ENCODE measurements around the gene TTC21B. TPM values are rescaled to one million over a fixed set of nuclear protein-coding genes. Genes with fewer than 3 reads are reported as not detected.
"Not testable (repeated sequence)": the region's sequence is repeated elsewhere in the genome, so short reads cannot be mapped to it uniquely, and the experiment has no call there.

Gene TTC21B
- total RNA-seq, 4 donors from 2014 or later, result 11.9 to 33.8 (median 23.0) TPM

DNA sequence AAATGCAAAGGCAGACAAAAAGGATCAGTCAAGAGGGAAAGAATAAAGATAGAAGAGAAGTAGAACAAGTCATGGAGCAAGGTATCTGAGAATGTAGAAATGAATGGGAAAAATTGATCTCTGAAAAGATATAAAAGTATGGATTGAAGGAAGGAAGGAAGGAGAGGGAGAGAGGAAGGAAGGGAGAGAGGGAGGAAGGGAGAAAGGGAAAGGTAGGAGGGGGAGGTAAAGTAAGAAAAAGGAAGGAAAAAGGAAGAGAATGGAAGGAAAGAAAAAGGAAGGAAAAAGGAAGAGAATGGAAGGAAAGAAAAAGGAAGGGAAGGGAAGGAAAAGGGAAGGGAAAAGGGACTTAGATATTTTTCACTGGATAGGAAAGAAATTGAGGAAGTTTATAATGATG, 31.5 kb upstream of the TTC21B start:
- Histone ChIP-seq H3K4me1 (no peaks in the 10 kb centered on the region), H3K27me3 (no peaks in the 10 kb centered on the region), H3K9me3 (no peaks in the 10 kb centered on the region), H3K27ac (no peak overlapping the region), H3K36me3 (no peaks in the 10 kb centered on the region), H3K4me3 (no peak overlapping the region)
- TF ChIP-seq POLR2A (IDR thresholded peaks at IDR 0.05) (no peak), EP300 (IDR thresholded peaks at IDR 0.05; ENCODE audit: low read depth) (no peak), POLR2AphosphoS5 (IDR thresholded peaks at IDR 0.05) (no peak)
- TF ChIP-seq, protein P1, sequence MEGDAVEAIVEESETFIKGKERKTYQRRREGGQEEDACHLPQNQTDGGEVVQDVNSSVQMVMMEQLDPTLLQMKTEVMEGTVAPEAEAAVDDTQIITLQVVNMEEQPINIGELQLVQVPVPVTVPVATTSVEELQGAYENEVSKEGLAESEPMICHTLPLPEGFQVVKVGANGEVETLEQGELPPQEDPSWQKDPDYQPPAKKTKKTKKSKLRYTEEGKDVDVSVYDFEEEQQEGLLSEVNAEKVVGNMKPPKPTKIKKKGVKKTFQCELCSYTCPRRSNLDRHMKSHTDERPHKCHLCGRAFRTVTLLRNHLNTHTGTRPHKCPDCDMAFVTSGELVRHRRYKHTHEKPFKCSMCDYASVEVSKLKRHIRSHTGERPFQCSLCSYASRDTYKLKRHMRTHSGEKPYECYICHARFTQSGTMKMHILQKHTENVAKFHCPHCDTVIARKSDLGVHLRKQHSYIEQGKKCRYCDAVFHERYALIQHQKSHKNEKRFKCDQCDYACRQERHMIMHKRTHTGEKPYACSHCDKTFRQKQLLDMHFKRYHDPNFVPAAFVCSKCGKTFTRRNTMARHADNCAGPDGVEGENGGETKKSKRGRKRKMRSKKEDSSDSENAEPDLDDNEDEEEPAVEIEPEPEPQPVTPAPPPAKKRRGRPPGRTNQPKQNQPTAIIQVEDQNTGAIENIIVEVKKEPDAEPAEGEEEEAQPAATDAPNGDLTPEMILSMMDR (IDR thresholded peaks at IDR 0.05), result no peak
- in situ Hi-C loops (cut with MboI; ENCODE audit: low pct_ligation_motif_present in 1 of 4, low pct_unique_long_range_greater_than_20kb in 1 of 4, low sequenced_read_pairs in 3 of 4) (no loop called here), intact Hi-C loops (cut with DNase I; ENCODE audit: low total_unique reads) (no loop called here)
- no peak for DNase-seq

DNA sequence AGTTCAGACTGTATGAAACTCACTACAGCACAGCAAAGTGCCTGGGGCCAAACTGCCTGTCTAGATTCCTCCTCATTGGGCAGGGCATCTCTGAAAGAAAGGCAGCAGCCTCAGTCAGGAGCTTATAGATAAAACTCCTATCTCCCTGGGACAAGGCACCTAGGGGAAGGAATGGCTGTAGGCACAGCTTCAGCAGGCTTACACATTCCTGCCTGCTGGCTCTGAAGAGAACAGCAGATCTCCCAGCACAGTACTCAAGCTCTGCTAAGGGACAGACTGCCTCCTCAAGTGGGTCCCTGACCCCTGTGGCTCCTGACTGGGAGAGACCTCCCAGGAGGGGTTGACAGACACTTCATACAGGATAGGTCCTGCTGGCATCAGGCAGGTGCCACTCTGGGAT, 18.6 kb upstream of the TTC21B start:
- intact Hi-C loops (cut with DNase I; ENCODE audit: low total_unique reads); H3K4me1 ChIP-seq; in situ Hi-C loops (cut with MboI; ENCODE audit: low pct_ligation_motif_present in 1 of 4, low pct_unique_long_range_greater_than_20kb in 1 of 4, low sequenced_read_pairs in 3 of 4); H3K4me3 ChIP-seq; DNase-seq; H3K9me3 ChIP-seq; H3K27ac ChIP-seq; H3K27me3 ChIP-seq; H3K36me3 ChIP-seq: not testable (repeated sequence)

DNA sequence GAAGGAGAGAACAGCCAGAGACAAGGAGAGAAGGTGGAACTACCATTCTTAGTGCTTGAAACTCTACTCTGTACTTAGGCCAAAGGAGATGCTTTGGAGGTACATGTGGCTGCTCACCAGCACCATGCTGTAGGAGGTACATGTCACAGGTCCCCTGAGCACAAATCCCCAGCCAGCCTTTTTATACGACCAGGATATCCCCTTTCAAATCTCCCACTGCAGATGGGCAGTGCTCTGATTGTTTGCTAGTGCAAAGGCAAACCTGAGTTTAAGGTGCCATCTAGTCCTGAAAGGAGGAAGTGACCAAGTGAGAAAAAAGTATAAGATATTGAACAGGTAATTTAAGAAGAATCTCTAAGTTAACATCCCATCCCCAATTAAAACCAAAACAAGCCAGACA, 17.1 kb upstream of the TTC21B start:
- no peaks in the 10 kb centered on the region for H3K36me3 ChIP-seq
- no peak overlapping the region for H3K27ac ChIP-seq
- H3K27me3 ChIP-seq, result no peaks in the 10 kb centered on the region
- intact Hi-C loops (cut with DNase I; ENCODE audit: low total_unique reads) (no loop called here), in situ Hi-C loops (cut with MboI; ENCODE audit: low pct_ligation_motif_present in 1 of 4, low pct_unique_long_range_greater_than_20kb in 1 of 4, low sequenced_read_pairs in 3 of 4) (no loop called here)
- H3K4me1 ChIP-seq, result no peaks in the 10 kb centered on the region
- H3K9me3 ChIP-seq, result no peaks in the 10 kb centered on the region
- 15% methylated on average over 1 of the region's 1 CpG; no CpG with 5 or more reads in 1 of the 2 donors for whole genome bisulfite sequencing, 2 donors (ENCODE audit: low coverage in 1 of 2)
- H3K4me3 ChIP-seq, result no peak overlapping the region
- DNase-seq, result no peak
- TF ChIP-seq POLR2A (IDR thresholded peaks at IDR 0.05), result no peak
- TF ChIP-seq POLR2AphosphoS5 (IDR thresholded peaks at IDR 0.05), result no peak
- TF ChIP-seq, protein P1 (IDR thresholded peaks at IDR 0.05), result no peak
- no peak for TF ChIP-seq EP300 (IDR thresholded peaks at IDR 0.05; ENCODE audit: low read depth)

DNA sequence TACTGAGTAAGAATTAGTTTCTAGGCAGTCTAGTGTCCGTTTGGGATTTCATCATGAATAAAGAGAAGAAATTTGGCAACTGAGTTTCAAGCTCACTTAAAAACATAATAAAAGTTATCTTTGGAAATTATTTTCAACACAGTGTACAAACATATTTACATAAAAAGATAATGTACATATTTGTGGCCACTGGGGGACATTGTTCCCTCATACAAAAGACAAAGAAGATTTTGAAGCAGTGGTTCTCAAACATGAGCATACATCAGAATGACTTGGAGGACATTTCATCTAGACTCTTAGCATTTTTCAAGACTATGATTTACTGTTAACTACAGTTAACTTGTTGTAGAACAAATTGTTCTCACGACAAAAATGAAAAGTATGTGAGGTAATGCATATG, 15.7 kb upstream of the TTC21B start:
- in situ Hi-C loops (cut with MboI; ENCODE audit: low pct_ligation_motif_present in 1 of 4, low pct_unique_long_range_greater_than_20kb in 1 of 4, low sequenced_read_pairs in 3 of 4) (no loop called here), intact Hi-C loops (cut with DNase I; ENCODE audit: low total_unique reads) (no loop called here)
- Histone ChIP-seq H3K4me3 (no peak overlapping the region), H3K27ac (no peak overlapping the region), H3K9me3 (no peaks in the 10 kb centered on the region), H3K4me1 (no peaks in the 10 kb centered on the region), H3K36me3 (no peaks in the 10 kb centered on the region), H3K27me3 (no peaks in the 10 kb centered on the region)
- DNase-seq, result no peak
- TF ChIP-seq POLR2A (IDR thresholded peaks at IDR 0.05), result no peak
- TF ChIP-seq, protein P1 (IDR thresholded peaks at IDR 0.05), result peak in 1 of 5 experiments; percentile 8
- WGBS, 2 donors (ENCODE audit: low coverage in 1 of 2), result 52 to 53% methylated on average over 2 of the region's 2 CpGs

DNA sequence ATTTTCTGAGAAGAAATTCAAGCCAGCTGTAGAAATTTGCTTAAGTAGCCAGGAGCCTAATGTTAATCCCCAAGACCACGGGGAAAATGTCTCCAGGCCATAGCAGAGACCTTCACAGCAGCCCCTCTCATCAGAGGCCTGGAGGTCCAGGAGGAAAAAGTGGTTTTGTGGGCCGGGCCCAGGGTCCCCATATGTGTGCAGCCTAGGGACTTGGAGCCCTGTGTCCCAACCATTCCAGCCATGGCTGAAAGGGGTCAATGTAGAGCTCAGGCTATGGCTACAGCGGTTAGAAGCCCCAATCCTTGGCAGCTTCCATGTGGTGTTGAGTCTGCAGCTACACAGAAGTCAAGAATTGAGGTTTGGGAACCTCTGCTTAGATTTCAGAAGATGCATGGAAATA, 14.2 kb upstream of the TTC21B start:
- no peak for DNase-seq
- in situ Hi-C loops (cut with MboI; ENCODE audit: low pct_ligation_motif_present in 1 of 4, low pct_unique_long_range_greater_than_20kb in 1 of 4, low sequenced_read_pairs in 3 of 4) (no loop called here), intact Hi-C loops (cut with DNase I; ENCODE audit: low total_unique reads) (no loop called here)
- no peak for TF ChIP-seq POLR2A (IDR thresholded peaks at IDR 0.05)
- TF ChIP-seq POLR2AphosphoS5 (IDR thresholded peaks at IDR 0.05), result no peak
- no peak for TF ChIP-seq EP300 (IDR thresholded peaks at IDR 0.05; ENCODE audit: low read depth)
- TF ChIP-seq, protein P1 (IDR thresholded peaks at IDR 0.05), result no peak
- Histone ChIP-seq H3K27ac (no peak overlapping the region), H3K36me3 (no peaks in the 10 kb centered on the region), H3K27me3 (no peaks in the 10 kb centered on the region), H3K9me3 (no peaks in the 10 kb centered on the region), H3K4me3 (no peak overlapping the region), H3K4me1 (no peaks in the 10 kb centered on the region)
- whole genome bisulfite sequencing, 2 donors (ENCODE audit: low coverage in 1 of 2), result 63 to 76% methylated on average over 1 to 3 of the region's 3 CpGs
